HG03354 (cell line): ENCODE measurements around the gene SAXO1.
"Not testable (repeated sequence)": the region's sequence is repeated elsewhere in the genome, so short reads cannot be mapped to it uniquely, and the experiment has no call there.

ENCODE experiments used
- ATAC-seq: cut with Tn5 transposase; IDR thresholded peaks from one replicate; pipeline ENCODE4 v1.9.1; 2021; ENCODE audit warnings: mild to moderate bottlenecking; ENCODE audit not compliant: unreplicated experiment, poor library complexity, severe bottlenecking

SAXO1 gene

GRCh38 chr9:19033015-19033414 is at the start of gene SAXO1:
Gene SAXO1, minus strand, starts transcription at chr9:19033209. Its CDS starts 301 bp downstream, at chr9:19032908.
- ATAC-seq, result no peak

GRCh38 chr9:19074836-19075235 is 41.8 kb upstream of the SAXO1 start:
- ATAC-seq, result no peak

- no peak for ATAC-seq
Measured at GRCh38 chr9:19074229-19074628, 41.2 kb upstream of the SAXO1 start.

- ATAC-seq, result no peak
Measured at GRCh38 chr9:19057033-19057432, 24.0 kb upstream of the SAXO1 start.

- ATAC-seq, result no peak
Measured at GRCh38 chr9:19050637-19051591, 17.9 kb upstream of the SAXO1 start.

GRCh38 chr9:19049917-19050636 is 17.1 kb upstream of the SAXO1 start:
- peak; percentile 1 for ATAC-seq

GRCh38 chr9:19048966-19049916 is 16.2 kb upstream of the SAXO1 start, which contains the start of gene RRAGA:
Gene RRAGA, plus strand, starts transcription at chr9:19049427. Its CDS starts 233 bp downstream, at chr9:19049660.
- ATAC-seq, result peak; percentile 91

GRCh38 chr9:19036611-19037010 is 3.6 kb upstream of the SAXO1 start:
- no peak for ATAC-seq

- ATAC-seq, result no peak
Measured at GRCh38 chr9:19032406-19032805, 603 bp downstream of the SAXO1 start.

- no peak for ATAC-seq
Measured at GRCh38 chr9:19030899-19031298, 2.1 kb downstream of the SAXO1 start.

- ATAC-seq, result peak; percentile 78
Measured at GRCh38 chr9:19028835-19029451, 4.1 kb downstream of the SAXO1 start.

GRCh38 chr9:19027825-19028224 is 5.2 kb downstream of the SAXO1 start:
- no peak for ATAC-seq

GRCh38 chr9:19026375-19026774 is 6.6 kb downstream of the SAXO1 start:
- ATAC-seq, result no peak

GRCh38 chr9:19023078-19023477 is 9.9 kb downstream of the SAXO1 start:
- ATAC-seq, result no peak

GRCh38 chr9:19022206-19022605 is 10.8 kb downstream of the SAXO1 start:
- ATAC-seq, result no peak

- not testable (repeated sequence) for ATAC-seq
Measured at GRCh38 chr9:19021649-19022048, 11.4 kb downstream of the SAXO1 start.

- no peak for ATAC-seq
Measured at GRCh38 chr9:19020886-19021455, 12.0 kb downstream of the SAXO1 start.

- no peak for ATAC-seq
Measured at GRCh38 chr9:19018201-19018600, 14.8 kb downstream of the SAXO1 start.
